ENCODE measurements around the gene GPHN. TPM values are rescaled to one million over a fixed set of nuclear protein-coding genes. Genes with fewer than 3 reads are reported as not detected.

The GPHN gene
- total RNA-seq, 1 experiment from 2014 or later = 18.1 TPM

DNA sequence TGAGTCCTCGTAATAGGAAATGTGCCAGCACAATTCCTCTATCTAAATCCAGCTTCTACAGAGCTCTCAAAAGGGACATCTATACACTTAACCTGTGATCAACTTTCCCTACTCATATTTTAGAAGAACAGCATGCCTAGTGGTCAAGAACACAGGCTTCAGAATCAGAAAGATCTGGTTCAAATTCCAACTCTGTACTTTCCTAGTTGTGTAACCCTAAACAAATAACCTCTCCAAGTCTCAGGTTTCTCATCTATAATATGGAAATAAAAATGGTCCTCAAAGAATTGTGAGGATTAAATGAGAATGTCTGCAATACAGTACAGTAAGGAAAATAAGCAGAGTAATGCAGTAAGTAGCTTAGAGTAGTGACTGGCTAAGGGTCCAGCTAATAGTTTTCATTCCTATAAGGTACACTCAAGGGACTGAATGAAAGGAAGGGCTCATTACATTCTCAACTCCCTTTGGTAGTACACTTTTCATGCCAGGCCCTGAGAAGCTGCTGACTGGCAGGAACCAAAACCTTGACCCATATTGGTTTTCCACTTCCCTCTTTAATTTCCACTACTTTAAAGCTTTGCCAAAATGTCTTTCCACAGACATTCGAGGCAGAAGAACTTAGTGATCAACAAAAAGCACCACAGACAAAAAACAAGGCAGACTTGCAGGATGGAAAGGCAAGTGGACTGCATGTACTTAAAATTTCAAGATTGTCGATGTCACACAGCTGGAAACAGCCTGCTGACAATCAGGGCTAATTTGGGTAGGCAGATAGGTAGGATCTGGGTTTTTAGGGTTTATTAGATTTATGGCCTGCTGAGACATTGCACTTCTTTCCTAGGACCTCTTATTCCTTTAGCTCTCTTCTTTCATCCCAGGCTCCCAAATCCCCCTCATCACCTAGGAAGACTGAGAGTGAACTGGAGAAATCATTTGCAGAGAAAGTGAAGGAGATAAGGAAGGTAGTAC is 17.5 kb upstream of the GPHN start:
- CTCF ChIA-PET = no interaction called here
- Mint-ChIP-seq H3K4me3 (no peak overlapping the region), H3K27ac (no peak overlapping the region), H3K27me3 (ENCODE audit: low read depth) (peaks cover 3% of the 10 kb centered on the region; the same call in 1 of the 2 replicates), H3K9me3 (no peaks in the 10 kb centered on the region), H3K4me1 (0 out of 2 replicates have a peak, but pooled peaks cover under 1% of the 10 kb centered on the region), H3K36me3 (no peaks in the 10 kb centered on the region)
- no peak for TF ChIP-seq NFE2L1 (CRISPR knock-in tag; IDR thresholded peaks at IDR 0.05)
- ATAC-seq (no peak), DNase-seq (ENCODE audit: low spot score) (no peak)
- POLR2A ChIA-PET = interaction anchor here (1.2 kb wide), 1 partner anchor 8 kb away, joined by 4 read pairs; no protein-coding TSS in a partner anchor

DNA sequence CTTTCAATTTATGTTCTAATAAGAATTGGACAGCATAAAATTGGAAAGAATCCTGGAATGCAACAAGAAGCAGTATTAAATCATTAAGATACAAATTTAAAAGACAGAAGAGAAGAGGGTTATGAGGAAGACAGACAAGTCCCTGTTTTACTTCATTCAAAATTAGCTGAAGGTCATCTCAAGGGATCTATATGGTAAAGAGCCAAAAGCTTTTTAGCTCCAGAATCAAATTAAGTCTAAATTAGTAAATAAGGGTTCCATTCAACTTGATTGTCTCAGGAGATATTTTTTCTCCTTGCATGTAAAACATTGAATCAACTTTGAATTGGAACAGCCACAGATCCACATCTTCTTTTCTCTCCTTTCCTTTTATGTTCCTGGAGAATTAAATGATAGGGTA is 14.2 kb upstream of the GPHN start:
- POLR2A ChIA-PET = no interaction called here
- TF ChIP-seq ZNF121 (CRISPR knock-in tag; IDR thresholded peaks at IDR 0.05) = no peak
- CTCF ChIA-PET = no interaction called here
- peaks cover 6% of the 10 kb centered on the region; the same call in 1 of the 2 replicates for H3K4me1 Mint-ChIP-seq
- no peak overlapping the region for H3K4me3 Mint-ChIP-seq
- no peak for DNase-seq (ENCODE audit: low spot score)
- peaks cover 2% of the 10 kb centered on the region; the same call in 1 of the 2 replicates for H3K27me3 Mint-ChIP-seq (ENCODE audit: low read depth)
- no peak for ATAC-seq
- no peaks in the 10 kb centered on the region for H3K36me3 Mint-ChIP-seq
- H3K9me3 Mint-ChIP-seq = no peaks in the 10 kb centered on the region
- no peak overlapping the region for H3K27ac Mint-ChIP-seq

DNA sequence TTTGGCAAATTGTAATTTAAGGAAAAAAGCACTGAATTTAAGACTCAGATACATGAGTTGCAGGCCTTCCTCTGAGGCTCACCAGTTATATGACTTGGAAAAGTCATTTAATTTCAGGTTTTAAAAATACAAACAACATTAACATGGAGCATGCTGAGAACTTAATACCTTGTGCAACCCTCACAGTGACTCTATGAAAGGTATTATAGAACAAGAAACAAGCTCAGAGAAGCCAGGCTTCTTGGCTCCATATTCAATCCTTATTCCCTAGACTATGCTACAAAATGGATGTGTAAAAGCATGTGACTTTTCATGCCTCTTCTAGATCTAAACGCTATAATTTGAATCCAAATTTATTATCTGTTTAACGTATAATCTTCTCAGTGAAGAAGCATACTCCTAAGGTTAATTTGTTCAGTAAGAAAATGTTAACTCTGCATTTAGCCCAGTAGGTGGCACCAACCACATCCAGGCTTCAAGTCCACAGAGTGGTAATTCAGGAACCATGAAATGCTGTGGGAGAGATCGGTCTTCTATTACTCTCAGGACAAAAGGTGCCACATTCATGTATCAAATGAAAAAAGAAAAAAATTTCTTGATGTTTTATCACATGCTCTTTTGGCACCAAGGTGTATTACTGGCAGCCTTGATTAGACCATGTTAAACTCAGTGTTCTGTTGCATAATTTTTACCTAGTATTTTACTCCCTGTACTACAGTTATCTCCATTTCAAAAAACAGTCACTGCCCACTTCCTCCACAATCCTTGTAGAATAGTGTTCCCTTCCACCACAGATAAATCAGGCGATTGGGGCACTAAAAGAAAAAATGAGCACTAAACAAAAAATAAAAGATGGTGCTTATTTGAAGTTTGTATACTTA is 12.5 kb upstream of the GPHN start:
- H3K27me3 Mint-ChIP-seq (ENCODE audit: low read depth) = no peaks in the 10 kb centered on the region
- ATAC-seq = peak; percentile 91
- peaks cover 6% of the 10 kb centered on the region; the same call in 1 of the 2 replicates for H3K4me1 Mint-ChIP-seq
- H3K4me3 Mint-ChIP-seq = no peak overlapping the region
- no peaks in the 10 kb centered on the region for H3K36me3 Mint-ChIP-seq
- DNase-seq (ENCODE audit: low spot score) = peak; percentile 16
- H3K9me3 Mint-ChIP-seq = no peaks in the 10 kb centered on the region
- ChIA-PET POLR2A (no interaction called here), CTCF (interaction anchor here (1.0 kb wide), 5 partner anchors 12 to 166 kb away, joined by 3 to 7 read pairs (median 3); partner anchors contain the start of gene GPHN)
- H3K27ac Mint-ChIP-seq = no peak overlapping the region
- no peak for TF ChIP-seq E2F5 (CRISPR knock-in tag; IDR thresholded peaks at IDR 0.05)
- no peak for TF ChIP-seq ZNF425 (CRISPR knock-in tag; conservative IDR thresholded peaks at IDR 0.05)
- TF ChIP-seq ELF4 (CRISPR knock-in tag; IDR thresholded peaks at IDR 0.05; ENCODE audit: low read depth) = no peak
- TF ChIP-seq CREB1 (CRISPR knock-in tag; IDR thresholded peaks at IDR 0.05) = no peak
- no peak for TF ChIP-seq HMGA2 (CRISPR knock-in tag; IDR thresholded peaks at IDR 0.05)
- no peak for TF ChIP-seq NR1H2 (CRISPR knock-in tag; IDR thresholded peaks at IDR 0.05)
- TF ChIP-seq, protein P1, sequence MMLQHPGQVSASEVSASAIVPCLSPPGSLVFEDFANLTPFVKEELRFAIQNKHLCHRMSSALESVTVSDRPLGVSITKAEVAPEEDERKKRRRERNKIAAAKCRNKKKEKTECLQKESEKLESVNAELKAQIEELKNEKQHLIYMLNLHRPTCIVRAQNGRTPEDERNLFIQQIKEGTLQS (CRISPR knock-in tag; conservative IDR thresholded peaks at IDR 0.05) = no peak
- TF ChIP-seq TP53 (CRISPR knock-in tag; IDR thresholded peaks at IDR 0.05) = no peak
- TF ChIP-seq, protein P2, sequence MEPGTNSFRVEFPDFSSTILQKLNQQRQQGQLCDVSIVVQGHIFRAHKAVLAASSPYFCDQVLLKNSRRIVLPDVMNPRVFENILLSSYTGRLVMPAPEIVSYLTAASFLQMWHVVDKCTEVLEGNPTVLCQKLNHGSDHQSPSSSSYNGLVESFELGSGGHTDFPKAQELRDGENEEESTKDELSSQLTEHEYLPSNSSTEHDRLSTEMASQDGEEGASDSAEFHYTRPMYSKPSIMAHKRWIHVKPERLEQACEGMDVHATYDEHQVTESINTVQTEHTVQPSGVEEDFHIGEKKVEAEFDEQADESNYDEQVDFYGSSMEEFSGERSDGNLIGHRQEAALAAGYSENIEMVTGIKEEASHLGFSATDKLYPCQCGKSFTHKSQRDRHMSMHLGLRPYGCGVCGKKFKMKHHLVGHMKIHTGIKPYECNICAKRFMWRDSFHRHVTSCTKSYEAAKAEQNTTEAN (CRISPR knock-in tag; IDR thresholded peaks at IDR 0.05) = no peak
- no peak for TF ChIP-seq CDX4 (CRISPR knock-in tag; IDR thresholded peaks at IDR 0.05; ENCODE audit: borderline replicate concordance)
- no peak for TF ChIP-seq FOXJ3 (CRISPR knock-in tag; IDR thresholded peaks at IDR 0.05; ENCODE audit: borderline replicate concordance)
- TF ChIP-seq IRF1 (CRISPR knock-in tag; IDR thresholded peaks at IDR 0.05) = no peak
- no peak for TF ChIP-seq NFE2L1 (CRISPR knock-in tag; IDR thresholded peaks at IDR 0.05)
- TF ChIP-seq RORB (CRISPR knock-in tag; IDR thresholded peaks at IDR 0.05) = no peak
